ENCODE results near the gene HIVEP2. TPM values are rescaled to one million over a fixed set of nuclear protein-coding genes. Genes with fewer than 3 reads are reported as not detected.
A peak's percentile ranks its signal among the peaks of the same experiment; 100 is the strongest.
"Not testable (repeated sequence)": the region's sequence is repeated elsewhere in the genome, so short reads cannot be mapped to it uniquely, and the experiment has no call there.

Gene HIVEP2
- total RNA-seq, 2 experiments from 2014 or later, result 48.4 to 48.6 TPM

DNA sequence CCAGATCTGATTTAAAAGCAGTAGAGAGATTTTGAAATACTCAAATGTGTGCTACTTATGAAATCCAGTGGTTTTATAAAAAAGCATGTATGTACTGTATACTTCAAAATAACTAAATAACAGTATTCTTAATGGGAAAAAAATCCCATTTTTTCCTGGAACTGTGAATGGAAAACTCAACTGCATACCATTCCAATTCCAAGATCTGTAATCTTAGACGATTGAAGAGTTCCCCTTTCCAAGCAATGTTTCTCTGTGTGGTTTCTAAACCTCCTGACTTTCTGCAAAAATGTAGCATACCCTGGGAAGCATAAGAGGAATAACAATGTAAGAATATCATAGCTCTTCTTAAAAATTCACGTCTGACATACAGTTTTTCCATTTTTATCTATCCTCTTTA is 40.3 kb upstream of the HIVEP2 start:
- H3K27ac Mint-ChIP-seq, result no peak overlapping the region
- H3K4me3 Mint-ChIP-seq, result no peak overlapping the region
- no peaks in the 10 kb centered on the region for H3K27me3 Mint-ChIP-seq
- intact Hi-C loops (cut with DNase I, micrococcal nuclease), result no loop called here
- TF ChIP-seq, protein P1, sequence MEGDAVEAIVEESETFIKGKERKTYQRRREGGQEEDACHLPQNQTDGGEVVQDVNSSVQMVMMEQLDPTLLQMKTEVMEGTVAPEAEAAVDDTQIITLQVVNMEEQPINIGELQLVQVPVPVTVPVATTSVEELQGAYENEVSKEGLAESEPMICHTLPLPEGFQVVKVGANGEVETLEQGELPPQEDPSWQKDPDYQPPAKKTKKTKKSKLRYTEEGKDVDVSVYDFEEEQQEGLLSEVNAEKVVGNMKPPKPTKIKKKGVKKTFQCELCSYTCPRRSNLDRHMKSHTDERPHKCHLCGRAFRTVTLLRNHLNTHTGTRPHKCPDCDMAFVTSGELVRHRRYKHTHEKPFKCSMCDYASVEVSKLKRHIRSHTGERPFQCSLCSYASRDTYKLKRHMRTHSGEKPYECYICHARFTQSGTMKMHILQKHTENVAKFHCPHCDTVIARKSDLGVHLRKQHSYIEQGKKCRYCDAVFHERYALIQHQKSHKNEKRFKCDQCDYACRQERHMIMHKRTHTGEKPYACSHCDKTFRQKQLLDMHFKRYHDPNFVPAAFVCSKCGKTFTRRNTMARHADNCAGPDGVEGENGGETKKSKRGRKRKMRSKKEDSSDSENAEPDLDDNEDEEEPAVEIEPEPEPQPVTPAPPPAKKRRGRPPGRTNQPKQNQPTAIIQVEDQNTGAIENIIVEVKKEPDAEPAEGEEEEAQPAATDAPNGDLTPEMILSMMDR (IDR thresholded peaks at IDR 0.05), result no peak
- Histone ChIP-seq H3K4me1 (ENCODE audit: insufficient read depth, low read length) (no peaks in the 10 kb centered on the region), H3K27ac (ENCODE audit: low read depth in 1 of 2, low read length in 2 of 2) (no peak overlapping the region), H3K9me3 (ENCODE audit: control insufficient read depth in 1 of 2, insufficient read depth in 1 of 2, low read length in 2 of 2) (peaks cover 0 to 10% of the 10 kb centered on the region in 2 experiments), H3K36me3 (ENCODE audit: insufficient read depth, low read length) (no peaks in the 10 kb centered on the region), H3K27me3 (ENCODE audit: control insufficient read depth in 1 of 2, insufficient read depth in 2 of 2, low read length in 2 of 2) (no peaks in the 10 kb centered on the region), H3K4me3 (ENCODE audit: low read length) (no peak overlapping the region)
- ChIA-PET CTCF (no interaction called here), POLR2A (no interaction called here)
- H3K4me1 Mint-ChIP-seq (ENCODE audit: low read depth), result no peaks in the 10 kb centered on the region
- H3K36me3 Mint-ChIP-seq (ENCODE audit: low read depth), result peaks cover 6% of the 10 kb centered on the region
- DNase-seq, result no peak
- no peak for ATAC-seq (ENCODE audit: poor library complexity)
- peaks cover 5% of the 10 kb centered on the region for H3K9me3 Mint-ChIP-seq

DNA sequence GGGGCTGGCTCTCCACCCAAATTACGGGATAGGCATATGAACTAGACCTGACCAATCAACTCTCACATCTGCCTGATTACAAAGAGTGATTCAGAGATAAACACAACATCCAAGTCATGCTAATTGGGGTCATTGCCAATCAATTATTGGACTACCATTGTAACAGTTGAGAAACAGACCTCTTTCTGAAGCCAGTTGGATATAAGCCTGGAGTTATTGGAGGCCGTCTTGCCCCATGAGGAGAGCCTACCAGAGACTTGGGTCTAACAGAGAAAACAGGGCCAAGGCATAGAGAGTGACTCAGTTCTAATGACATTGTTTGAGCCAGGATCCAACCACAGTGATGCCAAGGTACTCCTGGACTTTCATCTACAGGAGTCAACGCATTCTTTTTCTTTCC is 39.4 kb upstream of the HIVEP2 start:
- Mint-ChIP-seq H3K4me1 (ENCODE audit: low read depth) (no peaks in the 10 kb centered on the region), H3K36me3 (ENCODE audit: low read depth) (peaks cover 6% of the 10 kb centered on the region), H3K27ac (no peak overlapping the region), H3K9me3 (peaks cover 5% of the 10 kb centered on the region), H3K27me3 (no peaks in the 10 kb centered on the region), H3K4me3 (no peak overlapping the region)
- ChIA-PET POLR2A (no interaction called here), CTCF (no interaction called here)
- H3K9me3 ChIP-seq (ENCODE audit: control insufficient read depth in 1 of 2, insufficient read depth in 1 of 2, low read length in 2 of 2), result peaks cover 0 to 10% of the 10 kb centered on the region in 2 experiments
- H3K4me3 ChIP-seq (ENCODE audit: low read length), result no peak overlapping the region
- intact Hi-C loops (cut with DNase I, micrococcal nuclease), result no loop called here
- no peak overlapping the region for H3K27ac ChIP-seq (ENCODE audit: low read depth in 1 of 2, low read length in 2 of 2)
- H3K36me3 ChIP-seq (ENCODE audit: insufficient read depth, low read length), result no peaks in the 10 kb centered on the region
- no peaks in the 10 kb centered on the region for H3K4me1 ChIP-seq (ENCODE audit: insufficient read depth, low read length)
- no peak for DNase-seq
- H3K27me3 ChIP-seq (ENCODE audit: control insufficient read depth in 1 of 2, insufficient read depth in 2 of 2, low read length in 2 of 2), result no peaks in the 10 kb centered on the region
- ATAC-seq (ENCODE audit: poor library complexity), result no peak
- TF ChIP-seq, protein P1 (IDR thresholded peaks at IDR 0.05), result no peak

DNA sequence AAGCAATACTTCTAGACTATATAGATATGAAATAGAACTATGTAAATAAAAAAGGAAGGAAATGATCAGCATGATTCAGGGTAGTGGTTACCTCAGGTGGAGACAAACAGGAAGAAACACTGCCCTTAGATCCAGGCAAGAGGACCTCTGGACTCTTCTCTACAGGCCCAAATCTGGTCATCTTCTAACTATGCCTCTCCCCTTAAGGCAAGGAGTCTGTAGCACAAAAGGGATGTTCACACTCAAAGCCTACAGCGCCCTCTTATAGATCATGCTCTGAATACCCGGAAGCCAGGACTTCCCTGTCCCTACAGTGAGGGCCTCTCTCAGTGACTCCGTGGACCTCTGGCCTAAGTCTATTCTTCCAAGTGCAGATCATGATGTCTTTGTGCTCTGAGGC is 30.4 kb upstream of the HIVEP2 start:
- Histone ChIP-seq H3K36me3 (ENCODE audit: insufficient read depth, low read length) (no peaks in the 10 kb centered on the region), H3K4me1 (ENCODE audit: insufficient read depth, low read length) (no peaks in the 10 kb centered on the region), H3K27ac (ENCODE audit: low read depth in 1 of 2, low read length in 2 of 2) (no peak overlapping the region), H3K4me3 (ENCODE audit: low read length) (no peak overlapping the region), H3K27me3 (ENCODE audit: control insufficient read depth in 1 of 2, insufficient read depth in 2 of 2, low read length in 2 of 2) (no peaks in the 10 kb centered on the region), H3K9me3 (ENCODE audit: control insufficient read depth in 1 of 2, insufficient read depth in 1 of 2, low read length in 2 of 2) (no peaks in the 10 kb centered on the region)
- CTCF ChIA-PET, result no interaction called here
- POLR2A ChIA-PET, result no interaction called here
- DNase-seq (peak in 3 of 14 experiments; percentile 17 to 29 (median 21)), ATAC-seq (ENCODE audit: poor library complexity) (no peak)
- TF ChIP-seq, protein P1 (IDR thresholded peaks at IDR 0.05), result no peak
- peaks cover 4% of the 10 kb centered on the region for H3K4me1 Mint-ChIP-seq (ENCODE audit: low read depth)
- peaks cover 6% of the 10 kb centered on the region for H3K9me3 Mint-ChIP-seq
- H3K4me3 Mint-ChIP-seq, result no peak overlapping the region
- no peak overlapping the region for H3K27ac Mint-ChIP-seq
- peaks cover 5% of the 10 kb centered on the region for H3K36me3 Mint-ChIP-seq (ENCODE audit: low read depth)
- no peaks in the 10 kb centered on the region for H3K27me3 Mint-ChIP-seq
- intact Hi-C loops (cut with DNase I, micrococcal nuclease), result no loop called here

DNA sequence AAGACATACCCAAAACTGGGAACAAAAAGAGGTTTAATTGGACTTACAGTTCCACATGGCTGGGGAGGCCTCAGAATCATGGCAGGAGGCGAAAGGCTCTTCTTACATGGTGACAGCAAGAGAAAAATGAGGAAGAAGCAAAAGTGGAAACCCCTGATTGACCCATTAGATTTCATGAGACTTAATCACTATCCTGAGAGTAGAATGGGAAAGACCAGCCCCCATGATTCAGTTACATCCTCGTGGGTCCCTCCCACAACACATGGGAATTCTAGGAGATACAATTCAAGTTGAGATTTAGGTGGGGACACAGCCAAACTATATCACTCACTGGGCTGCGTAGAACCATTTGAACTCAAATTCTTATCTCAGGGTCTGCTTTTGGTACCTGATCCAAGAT is 26.0 kb upstream of the HIVEP2 start:
- H3K27ac Mint-ChIP-seq, CTCF ChIA-PET: not testable (repeated sequence)

More for the DNA sequence above, 26.0 kb upstream of the HIVEP2 start:
- H3K27ac ChIP-seq (ENCODE audit: low read depth in 1 of 2, low read length in 2 of 2); H3K9me3 ChIP-seq (ENCODE audit: control insufficient read depth in 1 of 2, insufficient read depth in 1 of 2, low read length in 2 of 2); H3K4me1 ChIP-seq (ENCODE audit: insufficient read depth, low read length); H3K9me3 Mint-ChIP-seq; H3K36me3 Mint-ChIP-seq (ENCODE audit: low read depth); H3K4me1 Mint-ChIP-seq (ENCODE audit: low read depth); H3K27me3 Mint-ChIP-seq; H3K27me3 ChIP-seq (ENCODE audit: control insufficient read depth in 1 of 2, insufficient read depth in 2 of 2, low read length in 2 of 2); H3K4me3 Mint-ChIP-seq; H3K4me3 ChIP-seq (ENCODE audit: low read length); intact Hi-C loops (cut with DNase I, micrococcal nuclease); H3K36me3 ChIP-seq (ENCODE audit: insufficient read depth, low read length); ATAC-seq (ENCODE audit: poor library complexity); POLR2A ChIA-PET; DNase-seq: not testable (repeated sequence)
